Activated naive CD4-positive, alpha-beta T cell treated with Interleukin-2 at 50 U/mL for 16 hours (primary cell): ENCODE data around the gene NUFIP2.
A peak's percentile ranks its signal among the peaks of the same experiment; 100 is the strongest.
"Not testable (repeated sequence)": the region's sequence is repeated elsewhere in the genome, so short reads cannot be mapped to it uniquely, and the experiment has no call there.

ENCODE experiments used
- DNase-seq: peaks from one replicate; pipeline ENCODE4 v3.0.0-alpha.2; 2020

The NUFIP2 gene

DNA sequence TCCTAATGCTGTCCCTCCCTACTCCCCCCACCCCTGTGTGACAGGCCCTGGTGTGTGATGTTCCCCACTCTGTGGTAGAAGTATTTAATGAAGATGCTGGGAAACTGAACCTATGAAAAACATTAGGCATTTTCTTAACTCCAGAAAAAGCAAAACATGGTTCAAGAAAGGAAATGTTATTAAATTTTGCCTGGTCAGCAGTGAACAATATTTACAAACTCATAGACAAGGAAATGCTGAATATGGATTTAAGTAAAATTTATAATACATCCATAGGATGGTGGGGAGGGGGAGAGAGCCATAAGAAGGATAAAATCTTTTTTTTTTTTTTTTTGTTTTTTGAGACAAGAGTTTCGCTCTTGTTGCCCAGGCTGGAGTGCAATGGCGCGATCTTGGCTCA, 58.0 kb downstream of the NUFIP2 start:
- DNase-seq, result no peak

DNA sequence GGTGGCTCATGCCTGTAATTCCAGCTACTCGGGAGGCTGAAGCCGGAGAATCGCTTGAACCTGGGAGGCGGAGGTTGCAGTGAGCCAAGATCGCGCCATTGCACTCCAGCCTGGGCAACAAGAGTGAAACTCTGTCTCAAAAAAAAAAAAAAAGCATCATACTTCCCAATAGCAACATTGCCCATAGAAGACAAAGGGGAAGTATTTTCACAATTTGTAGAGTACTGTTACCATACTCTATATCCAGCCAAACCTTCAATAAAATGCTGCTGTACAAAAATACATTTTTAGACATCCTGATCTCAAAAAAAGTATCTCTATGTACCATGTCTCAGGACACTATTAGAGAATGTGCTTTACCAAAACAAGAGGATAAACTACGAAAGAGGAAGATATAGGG, 59.0 kb downstream of the NUFIP2 start:
- not testable (repeated sequence) for DNase-seq

DNA sequence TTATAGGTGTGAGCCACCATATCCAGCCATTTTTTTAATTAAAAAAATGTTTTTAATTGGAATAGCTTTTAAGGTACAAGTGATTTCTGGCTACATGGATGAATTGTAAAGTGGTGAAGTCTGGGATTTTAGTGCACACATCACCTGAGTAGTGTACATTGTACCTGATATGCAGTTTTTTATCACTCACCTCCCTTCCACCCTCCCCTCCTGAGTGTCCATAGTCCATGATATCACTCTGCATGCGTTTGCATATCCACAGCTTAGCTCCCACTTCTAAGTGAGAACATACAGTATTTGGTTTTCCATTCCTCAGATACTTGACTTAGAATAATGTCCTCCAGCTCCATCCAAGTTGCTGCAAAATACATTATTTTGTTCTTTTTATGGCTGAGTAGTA, 60.6 kb downstream of the NUFIP2 start:
- no peak for DNase-seq

DNA sequence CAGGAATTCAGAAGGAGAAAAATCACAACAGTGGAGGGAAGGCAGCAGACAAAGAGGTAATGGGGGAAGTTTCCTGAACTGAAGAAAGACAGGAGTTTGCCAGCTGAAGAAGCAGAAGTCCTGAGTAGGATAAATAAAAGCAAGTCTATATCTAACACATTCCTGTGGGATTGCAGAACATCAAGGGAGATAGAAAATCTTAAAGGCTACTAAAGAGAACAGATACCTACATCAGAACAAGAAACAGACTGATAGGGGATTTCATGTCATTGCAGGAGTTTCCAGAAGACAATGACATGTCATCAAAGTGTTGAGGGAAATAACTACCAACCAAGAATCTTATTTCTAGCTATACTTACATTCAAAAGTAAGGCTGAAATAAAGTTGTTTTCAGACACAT, 68.6 kb downstream of the NUFIP2 start:
- no peak for DNase-seq

DNA sequence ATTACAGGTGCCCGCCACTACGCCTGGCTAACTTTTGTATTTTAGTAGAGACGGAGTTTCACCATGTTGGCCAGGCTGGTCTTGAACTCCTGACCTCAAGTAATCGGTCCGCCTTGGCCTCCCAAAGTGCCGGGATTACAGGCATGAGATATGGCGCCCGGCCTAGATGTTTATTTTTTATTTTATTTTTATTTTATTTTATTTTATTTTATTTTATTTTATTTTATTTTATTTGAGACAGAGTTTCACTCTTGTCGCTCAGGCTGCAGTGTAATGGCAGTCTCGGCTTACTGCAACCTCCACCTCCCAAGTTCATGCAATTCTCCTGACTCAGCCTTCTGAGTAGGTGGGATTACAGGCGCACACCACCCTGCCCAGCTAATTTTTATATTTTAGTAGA, 72.6 kb downstream of the NUFIP2 start:
- DNase-seq, result not testable (repeated sequence)

DNA sequence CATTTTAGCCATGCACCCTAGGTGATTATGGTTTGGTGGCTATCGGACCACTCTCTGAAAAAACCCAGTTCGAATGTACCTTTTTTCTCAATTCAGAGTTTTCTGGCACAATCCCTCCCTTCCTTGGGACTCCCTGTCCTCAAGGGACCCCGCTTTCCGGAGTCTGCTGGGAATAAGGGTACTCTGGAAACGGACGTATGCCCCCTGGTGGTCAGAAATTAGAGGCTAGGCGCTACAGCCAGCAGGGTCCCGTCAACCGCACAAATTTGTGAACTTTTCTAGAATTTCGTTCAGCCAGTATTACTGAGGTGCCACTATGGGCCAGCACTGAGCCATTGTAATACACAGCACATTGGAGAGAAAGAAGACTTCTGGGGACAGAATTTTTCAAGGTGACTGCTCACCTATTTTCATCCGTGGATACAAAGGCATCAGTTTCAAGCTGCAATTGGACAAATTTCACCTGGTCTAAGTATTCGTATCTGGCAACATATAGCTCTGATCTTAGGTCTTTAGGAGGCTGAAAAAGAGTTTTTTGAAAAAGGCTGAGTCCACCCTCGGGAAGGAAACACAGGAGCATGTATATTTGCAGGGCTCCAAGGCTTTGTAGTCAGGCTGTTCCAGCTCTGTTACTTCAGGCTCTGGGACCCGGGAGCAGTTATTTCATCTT, 74.4 kb downstream of the NUFIP2 start:
- peak; percentile 71 for DNase-seq

DNA sequence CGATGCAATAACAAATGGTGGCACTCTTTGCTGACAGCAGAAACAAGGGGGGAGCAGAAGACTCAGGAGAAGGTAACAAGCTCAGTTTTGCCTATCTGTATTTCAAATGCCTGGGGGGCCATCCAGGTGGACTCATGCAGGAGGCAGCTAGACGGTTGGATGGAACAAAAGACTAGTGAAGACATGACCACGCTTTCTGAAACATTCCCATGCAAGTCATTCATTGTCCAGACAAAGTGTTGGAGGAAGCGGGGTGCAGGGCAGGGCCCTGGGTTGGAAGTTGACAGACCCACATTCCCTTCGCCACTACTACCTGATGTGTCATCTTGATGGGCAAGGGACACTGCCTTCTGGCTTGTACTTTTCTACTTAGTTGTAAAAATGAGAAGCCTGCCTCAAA, 77.1 kb downstream of the NUFIP2 start:
- no peak for DNase-seq

DNA sequence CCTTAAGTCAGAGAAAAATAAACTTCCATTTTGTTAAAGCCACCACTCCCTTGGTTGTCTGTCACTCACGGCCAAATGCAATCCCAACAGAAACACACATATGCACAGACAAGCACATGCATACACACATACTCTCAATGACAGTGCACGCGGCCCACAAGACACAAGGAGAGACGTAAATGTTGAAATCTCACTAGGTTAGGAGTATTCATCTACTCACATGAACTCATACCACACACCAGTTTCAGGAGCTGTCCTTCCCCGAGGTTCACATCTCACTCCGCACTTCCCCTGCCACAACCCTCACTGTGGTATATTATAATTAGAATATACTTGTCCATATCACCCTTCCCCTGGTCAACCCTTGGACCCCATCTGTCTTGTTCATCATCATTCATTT, 77.8 kb downstream of the NUFIP2 start:
- no peak for DNase-seq

DNA sequence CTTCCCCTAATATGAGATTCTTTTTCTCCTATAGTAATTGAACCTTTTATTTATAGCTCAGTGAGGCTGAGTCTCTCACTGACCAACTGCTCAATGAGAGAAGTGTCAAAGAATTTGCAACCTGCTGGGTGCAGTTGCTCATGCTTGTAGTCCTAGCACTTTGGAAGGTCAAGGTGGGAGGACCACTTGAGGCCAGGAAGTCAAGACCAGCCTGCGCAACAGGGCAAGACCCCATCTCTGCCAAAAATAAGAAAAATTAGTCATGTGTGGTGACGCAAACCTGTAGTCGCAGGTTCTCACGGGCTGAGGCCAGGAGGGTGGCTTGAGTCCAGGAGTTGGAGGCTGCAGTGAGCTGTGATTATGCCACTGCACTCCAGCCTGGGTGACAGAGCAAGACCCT, 78.2 kb downstream of the NUFIP2 start:
- DNase-seq, result no peak

DNA sequence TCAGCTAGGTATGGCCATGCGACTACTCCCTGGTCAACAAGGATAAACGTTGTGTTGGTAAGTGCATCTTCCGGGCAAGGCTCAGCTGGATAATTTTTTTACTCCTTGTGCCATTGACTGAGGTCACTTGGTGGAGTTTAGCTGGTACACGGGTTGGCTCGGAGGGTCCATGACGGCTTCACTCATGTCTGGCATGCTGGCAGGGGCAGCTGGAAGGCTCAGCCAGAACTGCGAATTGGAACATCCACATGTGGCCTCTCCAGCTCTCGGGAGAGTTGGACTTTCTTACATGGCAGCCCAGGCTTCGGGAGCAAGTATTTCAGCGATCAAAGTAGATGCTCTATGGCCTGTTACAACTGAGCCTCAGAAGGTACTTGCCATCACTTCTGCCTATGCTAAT, 78.8 kb downstream of the NUFIP2 start:
- DNase-seq, result no peak

DNA sequence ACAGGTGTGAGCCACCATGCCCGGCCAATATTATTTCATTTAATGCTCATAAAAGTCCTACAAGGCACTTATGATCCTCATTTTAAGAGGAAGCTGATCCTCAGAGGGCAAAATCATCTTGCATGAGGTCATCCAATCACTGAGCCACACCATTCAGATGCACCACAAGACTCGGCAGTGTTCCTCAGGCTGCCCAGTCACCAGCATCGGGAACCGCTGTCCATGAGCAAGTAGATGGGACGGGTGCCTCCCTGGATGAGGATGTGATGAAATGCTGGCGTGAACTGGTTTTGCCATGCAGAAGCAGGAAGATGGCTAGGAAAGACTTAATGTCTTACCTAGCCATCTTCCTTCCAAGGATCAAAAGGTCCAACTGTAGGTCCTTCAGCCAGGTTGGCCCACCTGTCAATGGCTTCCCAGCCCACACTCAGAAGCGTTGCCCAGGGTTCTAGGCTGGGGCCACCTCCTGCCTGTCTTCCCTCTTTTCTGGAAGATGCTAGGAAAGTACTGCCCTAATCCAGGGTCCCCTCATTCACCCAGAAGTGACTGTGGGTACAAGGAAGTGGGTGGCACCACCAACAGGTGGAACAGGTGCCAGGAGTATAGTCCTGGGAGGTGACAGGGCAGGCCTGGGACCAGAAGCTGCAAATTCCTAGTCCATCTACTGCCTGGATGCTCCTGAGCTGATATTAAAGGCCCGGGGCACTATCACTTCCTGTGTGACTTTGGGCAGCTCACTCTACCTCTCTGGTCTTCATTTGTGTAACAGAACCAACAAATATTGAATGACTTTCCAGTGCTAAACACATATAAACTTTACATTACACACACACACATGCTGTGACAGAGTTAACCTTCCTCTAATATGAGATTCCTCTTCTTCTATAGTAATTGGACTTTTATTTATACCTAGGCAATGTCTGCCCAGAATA, 79.5 kb downstream of the NUFIP2 start:
- DNase-seq, result no peak

DNA sequence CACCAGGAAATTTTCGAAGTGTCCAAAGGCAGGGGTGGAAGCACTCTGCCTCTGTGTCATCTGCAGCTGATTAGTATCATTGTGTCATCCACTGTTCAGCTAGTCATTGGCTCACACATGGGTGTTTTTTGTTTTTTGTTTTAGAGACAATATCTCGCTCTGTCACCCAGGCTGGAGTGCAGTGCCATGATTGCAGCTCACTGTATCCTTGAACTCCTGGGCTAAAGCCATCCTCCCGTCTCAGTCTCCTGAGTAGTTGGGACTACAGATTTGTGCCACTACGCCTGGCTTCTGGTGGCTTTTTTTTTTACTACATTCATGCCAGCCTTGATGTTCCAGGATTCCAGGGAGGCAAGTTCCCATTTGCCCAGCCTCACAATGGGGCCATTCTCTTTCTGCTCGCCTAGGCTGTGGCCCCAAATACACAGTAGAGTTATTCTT, 81.2 kb downstream of the NUFIP2 start:
- DNase-seq, result no peak

DNA sequence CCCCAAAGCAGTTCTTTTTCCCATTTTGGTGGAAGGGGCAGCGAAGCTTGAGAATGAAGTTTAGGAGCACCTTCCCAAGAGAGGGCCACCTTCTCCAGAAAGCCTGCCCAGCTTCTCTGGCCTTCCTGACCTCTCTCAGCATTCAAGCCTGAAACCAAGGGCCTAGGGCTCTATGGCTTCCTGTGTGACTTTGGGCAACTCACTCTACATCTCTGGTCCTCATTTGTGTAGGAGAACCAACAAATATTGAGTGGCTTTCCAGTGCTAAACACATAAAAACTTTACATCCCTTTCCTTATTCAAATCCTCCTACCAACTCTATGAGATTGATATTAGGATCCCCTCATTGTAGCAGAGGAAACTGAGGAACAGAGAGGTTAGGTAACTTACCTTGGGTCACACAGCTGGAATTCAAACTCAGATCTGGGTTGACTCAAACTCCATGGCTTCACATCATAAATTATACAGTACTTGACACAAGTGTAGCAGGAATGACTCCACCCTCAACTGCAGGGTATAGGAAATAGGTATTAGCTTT, 81.8 kb downstream of the NUFIP2 start:
- DNase-seq, result no peak

DNA sequence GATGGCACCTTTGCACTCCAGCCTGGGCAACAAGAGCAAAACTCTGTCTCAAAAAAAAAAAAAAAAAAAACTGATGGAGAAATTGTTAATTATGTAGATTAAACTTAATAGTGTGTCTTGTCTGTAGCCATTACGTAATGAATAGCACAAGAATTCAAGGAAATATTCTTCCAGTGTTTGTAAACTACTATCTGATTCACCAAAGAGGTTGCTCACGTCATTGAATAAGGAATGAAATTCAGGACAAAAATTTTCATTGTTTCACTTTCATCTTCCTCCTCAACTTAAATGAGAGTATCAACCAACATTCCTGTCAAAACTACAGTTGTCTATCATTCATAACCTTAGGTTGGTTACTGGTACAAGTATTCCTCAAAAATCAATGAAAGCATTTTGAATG, 83.1 kb downstream of the NUFIP2 start:
- DNase-seq, result no peak

DNA sequence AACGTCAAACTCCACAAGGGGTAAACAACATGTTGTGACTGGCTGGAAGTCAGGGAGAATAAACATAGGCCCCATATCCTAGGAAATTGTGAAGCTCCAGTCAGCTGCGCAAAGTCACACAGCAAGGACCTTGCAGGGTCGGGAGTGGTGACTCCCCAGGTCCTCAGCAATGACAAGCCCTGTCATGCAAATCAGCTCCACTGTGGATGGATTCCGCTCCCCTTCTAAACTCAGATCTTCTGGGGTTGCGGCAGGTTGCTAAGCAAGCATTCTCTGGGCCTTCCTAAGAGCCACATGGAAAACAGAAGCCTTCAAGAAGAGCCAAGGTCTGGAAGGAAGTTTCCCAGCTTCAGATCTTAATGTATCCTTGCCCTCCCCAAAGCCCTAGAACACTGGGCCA, 84.9 kb downstream of the NUFIP2 start:
- DNase-seq, result no peak

DNA sequence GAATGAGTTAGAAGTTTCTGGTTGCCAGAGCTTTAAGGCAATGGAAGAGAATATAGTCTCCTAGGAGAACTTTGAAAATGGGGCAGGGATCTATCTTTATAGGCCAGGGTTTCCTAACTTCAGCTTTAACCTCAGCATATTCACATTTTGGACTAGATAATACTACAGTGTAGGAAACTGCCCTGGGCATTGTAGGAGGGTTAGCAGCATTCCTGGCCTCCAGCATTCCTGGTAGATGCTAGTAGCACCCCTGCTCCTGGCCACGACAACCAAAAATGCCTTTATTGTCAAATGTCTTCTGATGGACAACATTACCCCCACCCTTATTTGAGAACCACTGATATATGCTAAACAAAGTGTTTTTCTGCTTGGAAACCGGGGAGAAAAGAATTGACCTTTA, 86.0 kb downstream of the NUFIP2 start:
- no peak for DNase-seq
